RWPE1 (cell line): ENCODE measurements around the gene CREB3L2.
"Not testable (repeated sequence)": the region's sequence is repeated elsewhere in the genome, so short reads cannot be mapped to it uniquely, and the experiment has no call there.

ENCODE experiments used
- CTCF ChIA-PET: fragments of 350-600 bp; sonication (Branson Sonifier 250); formaldehyde crosslinking; extraction: SDS; loops from one replicate; lab custom pipeline; 2021; lab: Yijun Ruan, JAX
- POLR2A ChIA-PET: fragments of 400-600 bp; formaldehyde crosslinking; extraction: SDS; loops from one replicate; lab custom pipeline; 2020; ENCODE audit warnings: antibody characterized with exemption; ENCODE audit not compliant: low non-redundant PET; lab: Yijun Ruan, JAX
- DNase-seq: peaks from one replicate; pipeline ENCODE4 v3.0.0; 2012; ENCODE audit warnings: low spot score
- H3K27ac ChIP-seq: fragments of 450-650 bp; 2 replicates; pipeline ENCODE4 v1.5.1; 2017
- CTCF ChIP-seq: fragments of 450-650 bp; conservative IDR thresholded peaks from 2 replicates; pipeline ENCODE4 v1.5.1; 2017; ENCODE audit warnings: low read depth, mild to moderate bottlenecking

Gene CREB3L2

GRCh38 chr7:137836113-137836509 is 165.8 kb downstream of the CREB3L2 start:
- no peak for DNase-seq
- no peak for TF ChIP-seq CTCF
- ChIA-PET CTCF (no interaction called here), POLR2A (no interaction called here)
- H3K27ac ChIP-seq = no peak overlapping the region

- DNase-seq = no peak
- ChIA-PET POLR2A (no interaction called here), CTCF (no interaction called here)
- no peak overlapping the region for H3K27ac ChIP-seq
- TF ChIP-seq CTCF = no peak
Observed at GRCh38 chr7:137835486-137836112, 166.3 kb downstream of the CREB3L2 start.

- no peak overlapping the region for H3K27ac ChIP-seq
- no peak for TF ChIP-seq CTCF
- POLR2A ChIA-PET = no interaction called here
- CTCF ChIA-PET = no interaction called here
- DNase-seq = no peak
Observed at GRCh38 chr7:137834552-137834951, 167.3 kb downstream of the CREB3L2 start.

- DNase-seq, H3K27ac ChIP-seq, CTCF ChIA-PET, POLR2A ChIA-PET: not testable (repeated sequence)
Observed at GRCh38 chr7:137832990-137833389, 168.9 kb downstream of the CREB3L2 start.

GRCh38 chr7:137832382-137832781 is 169.5 kb downstream of the CREB3L2 start:
- CTCF ChIA-PET = no interaction called here
- TF ChIP-seq CTCF = no peak

GRCh38 chr7:137831555-137831954 is 170.3 kb downstream of the CREB3L2 start:
- DNase-seq, H3K27ac ChIP-seq, CTCF ChIA-PET, POLR2A ChIA-PET: not testable (repeated sequence)

More at GRCh38 chr7:137832382-137832781, 169.5 kb downstream of the CREB3L2 start:
- H3K27ac ChIP-seq = no peak overlapping the region
- DNase-seq = no peak
- POLR2A ChIA-PET = no interaction called here

- ChIA-PET CTCF (no interaction called here), POLR2A (interaction anchor here (0.6 kb wide), 1 partner anchor 483 kb away, joined by 4 read pairs; no protein-coding TSS in a partner anchor)
- no peak for TF ChIP-seq CTCF
Observed at GRCh38 chr7:137829337-137829992, 172.4 kb downstream of the CREB3L2 start.

More at GRCh38 chr7:137829337-137829992, 172.4 kb downstream of the CREB3L2 start:
- H3K27ac ChIP-seq = no peak overlapping the region
- DNase-seq = no peak
